ENCODE data around the gene SLCO2B1. TPM values are rescaled to one million over a fixed set of nuclear protein-coding genes. Genes with fewer than 3 reads are reported as not detected.

Gene SLCO2B1
- total RNA-seq, 4 donors from 2014 or later: 25.7 to 70.1 (median 33.1) TPM

DNA sequence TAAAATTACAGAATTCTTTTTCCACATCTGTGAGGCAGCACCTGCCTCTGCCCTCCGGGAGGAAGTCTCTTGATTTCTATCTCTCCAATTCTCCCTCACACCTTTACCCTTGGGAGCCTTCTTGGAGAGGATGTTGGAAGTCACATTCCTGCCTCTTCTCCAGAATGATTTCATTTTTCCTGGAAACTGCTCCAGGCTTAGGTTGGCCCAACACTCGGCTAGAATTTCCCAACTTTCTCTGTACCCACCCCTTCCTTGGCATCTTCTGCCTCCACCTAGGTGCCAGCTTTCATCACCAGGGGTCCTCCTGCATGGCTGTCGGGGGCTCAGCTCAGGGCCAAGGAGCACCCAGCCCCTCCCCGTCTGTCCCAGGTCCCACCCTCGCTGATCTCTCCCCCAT lies 43.2 kb downstream of the SLCO2B1 start:
- Histone ChIP-seq H3K4me3 (no peak overlapping the region), H3K4me1 (peaks cover 0 to 49% (median 31%) of the 10 kb centered on the region in 3 donors), H3K36me3 (peaks cover 0 to 9% of the 10 kb centered on the region in 2 donors), H3K27me3 (no peaks in the 10 kb centered on the region), H3K9me3 (no peaks in the 10 kb centered on the region), H3K27ac (no peak overlapping the region)
- WGBS, 2 donors (ENCODE audit: low coverage in 1 of 2): 32 to 40% methylated on average over 2 to 5 of the region's 5 CpGs
- ATAC-seq: peak; percentile 46
- TF ChIP-seq, protein P1, sequence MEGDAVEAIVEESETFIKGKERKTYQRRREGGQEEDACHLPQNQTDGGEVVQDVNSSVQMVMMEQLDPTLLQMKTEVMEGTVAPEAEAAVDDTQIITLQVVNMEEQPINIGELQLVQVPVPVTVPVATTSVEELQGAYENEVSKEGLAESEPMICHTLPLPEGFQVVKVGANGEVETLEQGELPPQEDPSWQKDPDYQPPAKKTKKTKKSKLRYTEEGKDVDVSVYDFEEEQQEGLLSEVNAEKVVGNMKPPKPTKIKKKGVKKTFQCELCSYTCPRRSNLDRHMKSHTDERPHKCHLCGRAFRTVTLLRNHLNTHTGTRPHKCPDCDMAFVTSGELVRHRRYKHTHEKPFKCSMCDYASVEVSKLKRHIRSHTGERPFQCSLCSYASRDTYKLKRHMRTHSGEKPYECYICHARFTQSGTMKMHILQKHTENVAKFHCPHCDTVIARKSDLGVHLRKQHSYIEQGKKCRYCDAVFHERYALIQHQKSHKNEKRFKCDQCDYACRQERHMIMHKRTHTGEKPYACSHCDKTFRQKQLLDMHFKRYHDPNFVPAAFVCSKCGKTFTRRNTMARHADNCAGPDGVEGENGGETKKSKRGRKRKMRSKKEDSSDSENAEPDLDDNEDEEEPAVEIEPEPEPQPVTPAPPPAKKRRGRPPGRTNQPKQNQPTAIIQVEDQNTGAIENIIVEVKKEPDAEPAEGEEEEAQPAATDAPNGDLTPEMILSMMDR (IDR thresholded peaks at IDR 0.05): no peak
- no peak for TF ChIP-seq POLR2A (IDR thresholded peaks at IDR 0.05)
- TF ChIP-seq EP300 (IDR thresholded peaks at IDR 0.05): no peak
- no peak for TF ChIP-seq POLR2AphosphoS5 (IDR thresholded peaks at IDR 0.05)

GRCh38 chr11:75195167-75195962 lies 44.5 kb downstream of the SLCO2B1 start:
- peak; percentile 61 for ATAC-seq
- TF ChIP-seq EP300 (IDR thresholded peaks at IDR 0.05) (no peak), POLR2A (IDR thresholded peaks at IDR 0.05) (no peak), POLR2AphosphoS5 (IDR thresholded peaks at IDR 0.05) (no peak)
- TF ChIP-seq, protein P1 (IDR thresholded peaks at IDR 0.05): no peak
- peak overlapping the region in 1 of 4 donors; percentile 3 for H3K27ac ChIP-seq
- H3K27me3 ChIP-seq: no peaks in the 10 kb centered on the region
- H3K4me3 ChIP-seq: no peak overlapping the region
- WGBS, 2 donors (ENCODE audit: low coverage in 1 of 2): 71 to 100% methylated on average over 2 of the region's 7 CpGs
- H3K36me3 ChIP-seq: peaks cover 0 to 9% of the 10 kb centered on the region in 2 donors
- no peaks in the 10 kb centered on the region for H3K9me3 ChIP-seq
- H3K4me1 ChIP-seq: peaks cover 0 to 41% (median 28%) of the 10 kb centered on the region in 3 donors

DNA sequence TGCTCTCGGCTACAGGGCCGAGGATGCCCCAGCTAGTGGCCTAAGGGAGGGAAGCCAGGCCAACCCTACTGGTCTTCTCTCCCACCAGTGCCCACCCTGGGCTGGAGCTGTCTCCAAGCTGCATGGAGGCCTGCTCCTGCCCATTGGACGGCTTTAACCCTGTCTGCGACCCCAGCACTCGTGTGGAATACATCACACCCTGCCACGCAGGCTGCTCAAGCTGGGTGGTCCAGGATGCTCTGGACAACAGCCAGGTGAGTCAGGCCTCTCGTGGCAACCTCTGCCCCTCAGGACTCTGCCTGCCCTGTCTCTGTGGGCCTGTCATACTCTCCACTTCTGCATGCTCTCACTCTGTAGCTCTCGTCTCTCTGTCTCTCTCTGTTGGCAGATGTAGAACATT lies 45.5 kb downstream of the SLCO2B1 start:
- Histone ChIP-seq H3K27ac (no peak overlapping the region), H3K36me3 (peaks cover 0 to 9% of the 10 kb centered on the region in 2 donors), H3K27me3 (no peaks in the 10 kb centered on the region), H3K4me1 (peaks cover 0 to 31% (median 20%) of the 10 kb centered on the region in 3 donors), H3K4me3 (no peak overlapping the region), H3K9me3 (no peaks in the 10 kb centered on the region)
- no peak for ATAC-seq
- no peak for TF ChIP-seq POLR2A (IDR thresholded peaks at IDR 0.05)
- no peak for TF ChIP-seq POLR2AphosphoS5 (IDR thresholded peaks at IDR 0.05)
- TF ChIP-seq, protein P1 (IDR thresholded peaks at IDR 0.05): no peak
- no peak for TF ChIP-seq EP300 (IDR thresholded peaks at IDR 0.05)
- 14 to 67% methylated on average over 1 of the region's 8 CpGs for WGBS, 2 donors (ENCODE audit: low coverage in 1 of 2)

DNA sequence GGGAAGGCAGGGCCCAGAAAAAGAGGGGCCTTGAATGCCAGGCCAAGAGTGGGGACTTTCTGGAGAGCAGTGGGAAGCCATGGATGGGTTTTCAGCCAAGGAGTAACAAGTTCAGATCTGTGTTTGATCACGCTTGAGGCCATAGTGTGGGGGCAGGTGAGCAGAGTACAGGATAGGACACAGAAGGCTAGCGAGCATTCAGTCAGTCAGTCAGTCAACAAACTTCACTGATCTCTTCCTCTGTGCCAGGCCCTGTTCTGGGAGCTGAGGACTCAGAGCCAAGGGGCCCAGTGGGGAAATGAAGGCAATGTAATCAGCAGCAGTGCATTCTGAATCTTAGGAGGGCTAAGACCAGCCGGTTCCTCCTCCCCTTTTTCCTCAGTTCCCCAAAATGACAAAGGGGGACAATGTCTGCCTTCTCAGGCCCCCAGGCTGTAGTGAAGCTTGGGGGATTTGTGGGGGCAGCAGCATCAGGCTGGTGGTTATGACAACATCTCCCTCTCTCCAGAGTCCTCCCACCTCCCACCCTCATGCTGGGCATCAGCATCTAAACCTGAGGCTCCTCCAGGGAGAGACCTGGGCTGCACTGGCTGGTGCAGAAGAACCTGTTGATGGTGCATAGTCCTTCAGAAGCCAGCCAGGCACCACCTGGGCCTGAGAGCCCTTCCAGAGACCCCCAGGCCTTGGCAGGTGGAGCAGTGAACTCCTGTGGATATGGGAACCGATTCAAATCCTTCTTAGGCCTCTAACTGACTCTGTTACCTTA lies 46.8 kb downstream of the SLCO2B1 start:
- H3K27ac ChIP-seq: no peak overlapping the region
- H3K4me1 ChIP-seq: peaks cover 0 to 26% (median 16%) of the 10 kb centered on the region in 3 donors
- H3K27me3 ChIP-seq: no peaks in the 10 kb centered on the region
- peaks cover 0 to 9% of the 10 kb centered on the region in 2 donors for H3K36me3 ChIP-seq
- H3K9me3 ChIP-seq: no peaks in the 10 kb centered on the region
- 100% methylated on average over 1 to 2 of the region's 4 CpGs for WGBS, 2 donors (ENCODE audit: low coverage in 1 of 2)
- TF ChIP-seq, protein P1 (IDR thresholded peaks at IDR 0.05): no peak
- TF ChIP-seq EP300 (IDR thresholded peaks at IDR 0.05) (no peak), POLR2A (IDR thresholded peaks at IDR 0.05) (no peak), POLR2AphosphoS5 (IDR thresholded peaks at IDR 0.05) (no peak)
- no peak for ATAC-seq
- H3K4me3 ChIP-seq: no peak overlapping the region

Data from gastroesophageal sphincter (tissue), 4 donors.